Measurements from ENCODE around the gene NAA30.

NAA30 gene

GRCh38 chr14:57392830-57393229, 2.4 kb downstream of the NAA30 start:
- no peak for TF ChIP-seq CTCF (IDR thresholded peaks at IDR 0.05; ENCODE audit: low read depth, low read length, missing control alignments)
- no peak overlapping the region for H3K4me3 ChIP-seq (ENCODE audit: low read depth, low read length)
- DNase-seq (ENCODE audit: low read depth), result no peak

DNA sequence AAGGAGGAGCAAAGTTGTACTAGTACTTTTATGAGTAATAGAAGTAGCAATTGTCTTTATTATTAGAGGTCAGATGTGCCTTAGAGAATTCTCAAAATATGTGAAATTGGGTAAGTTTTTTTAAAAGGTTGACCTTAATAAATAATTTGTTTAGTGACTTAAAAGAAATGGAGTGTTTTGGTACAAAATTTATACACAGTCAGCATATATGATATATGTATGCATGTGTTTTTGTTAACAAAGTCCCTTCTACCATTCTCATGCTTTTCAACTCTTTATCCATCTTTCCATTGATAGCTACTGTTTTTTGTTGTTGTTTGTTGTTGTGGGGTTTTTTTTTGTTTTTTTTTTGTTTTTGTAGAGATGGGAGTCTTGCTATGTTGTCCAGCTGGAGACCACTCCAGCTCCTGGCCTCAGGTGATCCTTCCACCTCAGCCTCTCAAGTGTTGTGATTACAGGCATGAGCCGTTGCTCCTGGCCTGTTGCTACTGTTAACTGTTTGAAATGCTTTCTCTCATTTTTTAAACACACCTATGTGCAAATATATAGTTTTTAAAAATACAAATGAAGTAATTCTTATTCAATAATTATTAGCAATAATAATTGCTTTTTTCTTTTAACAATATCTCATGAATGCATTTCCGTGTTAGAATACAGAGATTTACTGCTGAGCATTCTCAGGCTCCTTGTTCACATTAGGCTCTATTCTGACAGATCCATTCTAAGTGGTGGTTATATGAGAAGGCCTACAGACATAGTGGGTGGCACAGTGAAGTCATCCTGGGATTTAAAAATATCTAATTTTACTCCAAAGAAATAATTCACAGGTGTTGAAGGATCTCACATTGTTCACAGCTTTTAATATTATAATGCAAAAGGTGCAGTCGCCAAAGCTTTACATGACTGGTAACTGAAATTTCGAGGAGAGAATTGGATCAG, 10.4 kb downstream of the NAA30 start:
- no peak for TF ChIP-seq CTCF (IDR thresholded peaks at IDR 0.05; ENCODE audit: low read depth, low read length, missing control alignments)
- no peak for DNase-seq (ENCODE audit: low read depth)
- no peak overlapping the region for H3K4me3 ChIP-seq (ENCODE audit: low read depth, low read length)

- TF ChIP-seq CTCF (IDR thresholded peaks at IDR 0.05; ENCODE audit: low read depth, low read length, missing control alignments), result no peak
- no peak for DNase-seq (ENCODE audit: low read depth)
- H3K4me3 ChIP-seq (ENCODE audit: low read depth, low read length), result no peak overlapping the region
These were observed 11.1 kb downstream of the NAA30 start for GRCh38 chr14:57401501-57401900.

DNA sequence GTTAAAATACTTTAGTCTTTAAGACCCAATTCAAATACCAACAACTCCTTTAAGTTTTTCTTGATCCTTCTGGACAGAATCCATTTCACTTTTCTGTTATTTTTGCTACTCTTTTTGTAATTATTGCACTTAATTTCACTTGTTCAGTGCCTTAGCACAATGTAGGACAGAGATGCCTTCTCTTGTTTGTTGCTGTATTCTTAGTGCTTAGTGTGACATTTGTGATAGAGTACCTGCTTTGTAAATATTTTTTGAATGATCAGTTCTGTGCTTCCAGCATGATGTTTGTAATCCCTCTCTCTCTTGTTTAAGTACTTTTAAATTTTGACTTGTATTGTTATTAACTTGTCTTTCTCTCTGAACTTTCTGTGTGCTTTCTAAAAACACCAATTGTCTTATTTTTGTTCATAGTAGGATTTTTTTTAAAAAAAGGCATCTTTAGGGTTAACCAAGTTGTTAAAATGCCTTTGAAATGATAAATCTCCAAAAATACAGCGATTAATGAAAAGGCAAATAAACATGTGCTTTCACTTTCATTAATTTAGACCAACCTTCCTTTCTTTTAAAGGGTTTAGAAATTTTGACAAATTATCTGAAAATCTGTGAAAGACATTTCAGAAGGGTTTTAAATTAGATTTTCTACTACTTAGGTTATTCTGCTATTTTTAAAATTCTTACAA, 11.9 kb downstream of the NAA30 start:
- TF ChIP-seq CTCF (IDR thresholded peaks at IDR 0.05; ENCODE audit: low read depth, low read length, missing control alignments), result no peak
- H3K4me3 ChIP-seq (ENCODE audit: low read depth, low read length), result no peak overlapping the region
- DNase-seq (ENCODE audit: low read depth), result no peak

DNA sequence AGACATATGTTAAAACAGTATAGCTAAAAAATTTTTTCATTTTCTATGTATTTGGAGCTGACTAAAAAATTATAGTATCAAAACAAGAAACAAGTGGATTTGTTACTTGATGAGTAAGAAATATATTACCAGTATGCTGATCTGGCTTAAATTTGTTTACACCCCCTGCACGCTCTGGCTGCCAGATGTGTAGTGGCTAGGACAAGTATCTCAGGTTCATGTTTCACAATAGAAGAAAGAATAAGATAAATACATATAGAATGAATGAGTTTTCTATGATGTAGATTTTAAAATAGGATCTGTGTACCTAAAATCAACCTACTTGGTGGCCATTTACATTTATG, 13.1 kb downstream of the NAA30 start:
- no peak for DNase-seq (ENCODE audit: low read depth)
- TF ChIP-seq CTCF (IDR thresholded peaks at IDR 0.05; ENCODE audit: low read depth, low read length, missing control alignments), result no peak
- H3K4me3 ChIP-seq (ENCODE audit: low read depth, low read length), result no peak overlapping the region

GRCh38 chr14:57405562-57405961, 15.2 kb downstream of the NAA30 start:
- no peak overlapping the region for H3K4me3 ChIP-seq (ENCODE audit: low read depth, low read length)
- no peak for TF ChIP-seq CTCF (IDR thresholded peaks at IDR 0.05; ENCODE audit: low read depth, low read length, missing control alignments)

More at GRCh38 chr14:57405562-57405961, 15.2 kb downstream of the NAA30 start:
- DNase-seq (ENCODE audit: low read depth), result no peak

Measured in GM12864 (cell line).